ENCODE measurements around the gene KIF7. TPM values are rescaled to one million over a fixed set of nuclear protein-coding genes. Genes with fewer than 3 reads are reported as not detected.

KIF7 gene
- total RNA-seq, 1 experiment from 2014 or later, result 2.1 TPM

DNA sequence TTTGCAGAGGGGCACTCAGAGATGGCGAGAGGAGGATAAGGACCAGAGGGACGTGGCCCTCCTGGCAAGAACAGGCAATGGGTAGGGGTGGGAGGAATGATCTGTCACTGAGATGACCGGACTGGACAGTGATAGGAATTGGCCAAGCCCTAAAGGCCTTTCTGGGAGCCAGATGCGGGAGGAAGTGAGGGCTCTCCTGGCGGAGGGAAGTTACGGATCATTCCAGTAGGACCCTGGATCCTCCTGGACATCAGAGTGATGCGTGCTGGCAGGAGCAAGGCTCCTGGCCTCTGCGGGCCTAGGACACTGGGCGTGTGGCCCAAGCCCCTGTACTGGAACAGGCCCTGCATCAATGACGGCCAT, 23.4 kb downstream of the KIF7 start:
- DNase-seq (ENCODE audit: low read depth, low spot score), result no peak
- in situ Hi-C loops (cut with HindIII; ENCODE audit: low pct_unique_long_range_greater_than_20kb, low sequenced_read_pairs), result no loop called here

DNA sequence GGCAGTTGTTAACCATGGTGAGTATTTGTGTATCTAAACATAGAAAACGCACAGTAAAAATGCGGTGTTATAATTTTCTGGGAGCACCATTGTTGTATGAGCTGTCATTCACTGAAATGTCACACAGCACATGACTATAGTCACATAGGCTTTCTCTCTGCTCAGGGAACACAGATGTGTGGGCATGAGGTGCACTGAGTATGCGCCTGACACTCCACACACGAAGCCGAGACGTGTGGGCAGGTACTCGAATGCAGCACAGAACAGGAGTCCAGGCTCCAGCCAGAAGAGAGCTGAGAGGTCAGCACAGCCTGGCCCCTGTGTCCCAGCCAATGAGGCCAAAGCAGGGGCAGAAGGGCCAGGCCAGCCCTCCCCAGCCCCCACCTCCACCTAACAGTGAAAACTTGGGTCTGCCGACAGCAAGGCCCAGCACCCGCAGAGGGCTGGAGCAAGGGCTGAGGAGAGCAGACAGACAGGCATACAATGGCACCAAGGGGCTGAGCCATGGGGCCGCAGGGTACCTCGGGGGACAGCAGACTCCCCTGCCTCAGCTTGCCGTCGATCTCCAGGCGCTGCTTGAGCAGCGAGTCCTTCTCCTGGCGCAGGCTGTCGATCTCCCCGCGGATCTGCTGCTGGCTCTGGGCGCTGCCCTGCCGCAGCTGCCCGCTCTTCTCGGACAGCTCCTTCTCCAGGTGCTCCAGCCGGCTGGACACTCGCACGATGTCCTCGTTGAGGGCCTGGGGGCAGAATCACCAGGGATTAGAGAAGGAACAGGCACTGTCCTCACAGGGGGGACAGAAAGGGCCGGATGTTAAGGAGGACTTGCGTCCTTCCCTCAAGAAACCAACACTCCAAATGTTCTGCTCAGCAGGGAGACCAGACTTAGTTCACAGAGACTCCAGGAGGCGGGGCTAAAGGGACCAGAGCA, 24.0 kb downstream of the KIF7 start:
- no peak for DNase-seq (ENCODE audit: low read depth, low spot score)
- in situ Hi-C loops (cut with HindIII; ENCODE audit: low pct_unique_long_range_greater_than_20kb, low sequenced_read_pairs), result no loop called here

DNA sequence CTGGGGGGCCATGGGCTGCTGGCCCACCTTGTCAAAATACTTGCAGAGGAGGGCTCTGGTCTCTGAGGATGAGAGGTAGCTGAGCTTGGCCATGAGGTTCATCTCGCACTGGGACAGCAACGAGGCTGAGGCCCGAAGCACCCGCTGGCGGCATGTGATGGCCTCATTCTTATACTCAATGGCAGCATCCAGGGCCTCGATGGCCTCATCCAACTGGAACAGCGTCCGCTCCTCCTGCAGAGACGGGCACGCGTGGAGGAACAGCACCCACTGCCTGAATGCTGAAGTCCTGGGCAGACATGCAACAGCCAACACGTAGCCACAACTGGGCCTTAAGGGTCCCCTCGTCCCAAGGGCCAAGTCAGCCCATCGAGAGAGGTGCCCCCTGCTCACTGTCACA, 25.0 kb downstream of the KIF7 start:
- no peak for DNase-seq (ENCODE audit: low read depth, low spot score)
- in situ Hi-C loops (cut with HindIII; ENCODE audit: low pct_unique_long_range_greater_than_20kb, low sequenced_read_pairs), result no loop called here

DNA sequence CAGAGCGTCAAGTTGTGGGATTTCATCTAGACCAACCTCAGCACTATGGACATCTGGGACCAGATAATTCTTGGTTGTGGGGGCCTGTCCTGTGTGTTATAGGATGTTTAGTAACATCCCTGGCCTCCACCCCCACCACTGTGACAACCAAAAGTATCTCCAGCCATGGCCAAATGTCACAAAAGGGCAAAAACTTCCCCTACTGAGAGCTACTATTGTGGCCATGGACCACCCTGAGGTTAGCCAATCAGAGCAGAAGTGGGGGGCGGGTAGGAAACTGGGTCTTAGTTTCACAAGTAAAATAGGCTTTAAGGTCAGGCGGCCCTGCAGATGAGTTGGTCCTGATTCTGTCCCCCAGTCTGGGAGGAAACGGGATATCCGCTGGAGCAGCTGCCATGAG, 25.4 kb downstream of the KIF7 start:
- no peak for DNase-seq (ENCODE audit: low read depth, low spot score)
- in situ Hi-C loops (cut with HindIII; ENCODE audit: low pct_unique_long_range_greater_than_20kb, low sequenced_read_pairs), result no loop called here

DNA sequence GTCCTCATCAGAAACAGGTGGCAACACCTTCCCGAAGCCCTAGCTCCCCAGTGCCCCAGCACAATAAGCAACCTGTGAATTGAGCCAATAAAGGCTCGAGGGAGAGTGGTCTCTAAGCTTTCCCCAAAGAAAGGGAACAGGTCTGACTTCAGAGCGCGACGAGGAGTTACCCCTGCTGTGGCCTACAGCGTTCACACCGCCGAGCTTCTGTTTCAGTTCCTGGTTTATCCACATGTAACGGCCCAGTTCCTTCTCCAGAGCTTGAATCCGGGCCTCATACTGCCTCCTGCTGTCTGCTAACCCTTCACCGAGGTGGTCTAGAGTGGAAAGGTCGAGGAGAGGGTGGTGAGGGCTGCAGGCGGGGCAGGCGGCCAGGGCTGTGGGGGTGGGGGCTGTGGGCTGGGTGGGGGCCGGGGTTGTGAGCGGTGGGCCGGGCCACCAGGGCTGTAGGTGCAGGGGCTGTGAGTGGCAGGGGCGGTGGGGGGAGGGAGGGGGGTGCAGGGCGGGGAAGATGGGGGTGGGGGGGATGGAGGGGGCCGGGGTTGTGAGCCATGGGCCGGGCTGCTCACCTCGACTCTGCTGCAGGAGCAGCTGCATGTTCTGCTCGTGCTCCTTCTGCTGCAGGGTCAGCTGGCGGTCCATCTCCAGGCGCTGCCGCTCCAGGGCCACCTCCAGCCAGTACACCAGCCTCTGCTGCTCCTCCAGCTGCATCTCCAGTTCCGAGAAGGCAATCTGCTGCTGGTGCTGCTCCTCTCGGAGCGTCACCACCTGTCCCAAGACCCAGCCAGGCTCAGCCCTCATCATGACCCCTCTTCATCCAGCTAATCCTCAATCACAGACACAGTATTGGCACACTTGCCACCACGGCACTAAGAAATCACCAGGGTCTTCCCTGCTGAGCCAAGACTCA, 26.2 kb downstream of the KIF7 start:
- in situ Hi-C loops (cut with HindIII; ENCODE audit: low pct_unique_long_range_greater_than_20kb, low sequenced_read_pairs), result no loop called here
- DNase-seq (ENCODE audit: low read depth, low spot score), result no peak

DNA sequence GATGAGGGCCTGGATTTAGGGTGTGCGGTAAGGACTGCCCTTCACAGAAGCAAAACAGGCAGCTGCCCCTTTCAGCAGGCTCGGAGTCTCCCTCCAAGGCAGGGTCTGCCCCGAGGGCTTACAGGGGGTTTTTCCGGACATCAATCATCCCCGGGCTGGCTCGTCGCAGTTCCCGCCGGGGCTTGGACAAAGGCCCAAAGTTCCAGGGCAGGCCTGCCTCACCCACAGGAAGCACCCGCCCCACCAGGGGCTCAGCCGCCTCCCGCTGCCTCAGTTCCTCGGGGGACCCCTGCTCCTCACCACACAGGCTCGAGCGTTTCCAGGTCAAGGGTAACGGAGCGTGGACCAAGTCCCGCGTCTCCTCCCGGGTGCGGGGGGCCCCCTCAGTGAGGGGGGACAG, 27.0 kb downstream of the KIF7 start:
- DNase-seq (ENCODE audit: low read depth, low spot score), result no peak
- in situ Hi-C loops (cut with HindIII; ENCODE audit: low pct_unique_long_range_greater_than_20kb, low sequenced_read_pairs), result no loop called here

DNA sequence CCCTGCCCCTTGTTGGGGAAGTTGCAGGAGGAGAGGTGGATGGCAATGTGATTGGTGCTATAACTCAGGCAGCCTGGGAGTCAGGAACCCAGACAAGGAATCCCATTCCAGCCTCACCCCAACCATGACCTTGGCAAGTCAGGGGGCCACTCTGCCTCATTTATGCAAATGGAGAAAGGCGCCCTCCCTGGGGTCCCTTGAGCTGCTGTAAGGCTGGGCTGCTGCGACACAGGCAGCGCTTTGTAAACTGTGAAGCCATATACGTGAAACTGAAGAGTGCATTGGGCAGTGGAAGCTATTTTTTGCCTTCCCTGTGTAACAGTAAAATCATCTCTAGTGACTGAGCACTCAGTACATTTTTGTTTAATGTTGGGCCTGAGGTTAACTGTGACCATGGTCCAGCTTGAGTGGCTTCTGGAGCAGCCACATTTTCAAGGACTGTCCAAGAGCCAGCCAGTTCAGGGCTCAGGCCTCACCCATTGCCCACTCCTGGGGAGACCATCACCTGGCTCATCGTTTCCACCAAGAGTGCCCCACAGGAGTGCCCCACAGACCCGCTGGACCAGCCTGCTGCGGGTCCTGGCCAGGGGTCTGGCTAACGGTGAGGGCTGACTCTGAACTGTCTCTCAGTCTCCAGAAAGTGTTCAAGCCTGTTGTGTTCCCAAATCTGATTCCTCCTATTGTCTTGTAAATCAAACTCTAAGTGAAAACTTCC, 27.9 kb downstream of the KIF7 start:
- in situ Hi-C loops (cut with HindIII; ENCODE audit: low pct_unique_long_range_greater_than_20kb, low sequenced_read_pairs), result no loop called here

DNA sequence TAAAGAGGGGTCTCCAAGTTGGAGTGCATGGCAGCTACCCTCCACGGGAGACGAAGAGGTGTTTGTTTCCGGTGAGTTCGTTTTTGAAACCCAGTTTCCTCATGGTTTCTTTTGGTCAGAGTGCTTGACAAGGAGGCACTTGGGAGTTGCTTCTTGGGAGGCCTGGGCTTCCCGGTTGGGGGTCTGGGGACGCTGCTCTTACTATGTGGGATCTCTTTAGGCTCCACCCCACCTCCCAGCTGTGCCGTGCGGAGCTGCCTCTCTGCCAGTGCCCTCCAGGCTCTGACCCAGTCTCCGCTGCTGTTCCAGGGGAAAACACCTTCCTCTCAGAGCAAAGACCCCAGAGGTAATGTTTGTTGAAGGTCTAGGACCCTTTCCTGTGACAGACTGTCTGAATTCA, 29.6 kb downstream of the KIF7 start:
- no peak for DNase-seq (ENCODE audit: low read depth, low spot score)
- in situ Hi-C loops (cut with HindIII; ENCODE audit: low pct_unique_long_range_greater_than_20kb, low sequenced_read_pairs), result no loop called here

More for the DNA sequence above, 27.9 kb downstream of the KIF7 start:
- DNase-seq (ENCODE audit: low read depth, low spot score), result no peak

DNA sequence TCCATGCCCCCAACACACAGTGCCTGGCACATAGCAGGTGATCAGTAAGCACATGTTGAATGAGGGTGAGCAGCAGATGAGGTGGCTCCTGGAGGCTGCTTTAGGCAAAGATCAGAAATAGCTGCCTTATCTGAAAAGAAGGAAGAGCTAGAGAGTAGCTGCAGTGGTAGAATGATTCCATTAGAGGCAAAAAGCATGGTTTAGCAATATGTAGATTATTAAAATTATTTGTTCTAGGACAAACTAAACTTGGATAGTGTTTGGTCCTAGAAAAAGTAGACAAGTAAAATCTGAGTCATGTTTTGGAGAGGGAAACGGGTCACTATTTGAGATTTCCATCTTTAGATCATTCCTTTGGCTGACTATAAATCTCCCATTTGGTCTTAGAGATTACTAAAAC, 32.1 kb downstream of the KIF7 start:
- in situ Hi-C loops (cut with HindIII; ENCODE audit: low pct_unique_long_range_greater_than_20kb, low sequenced_read_pairs), result no loop called here
- no peak for DNase-seq (ENCODE audit: low read depth, low spot score)

DNA sequence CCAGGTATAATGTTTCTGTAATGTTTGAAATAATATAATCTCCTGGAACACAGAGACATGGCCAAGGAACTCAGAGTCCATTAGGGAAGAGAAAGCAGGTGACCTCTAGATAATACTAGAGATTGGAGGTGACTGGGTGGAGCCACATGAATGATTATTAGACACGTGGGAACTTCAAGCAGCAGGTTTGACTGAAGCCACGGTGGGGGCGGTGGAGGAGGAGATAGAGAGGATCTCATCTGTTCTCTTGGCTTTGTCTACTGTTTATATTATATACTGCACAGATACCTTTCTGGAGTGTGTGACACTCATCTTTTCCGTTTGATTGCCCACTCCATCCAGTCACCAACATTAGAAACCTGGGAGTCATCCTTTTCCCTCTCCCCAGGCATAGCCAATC, 33.7 kb downstream of the KIF7 start:
- no peak for DNase-seq (ENCODE audit: low read depth, low spot score)
- in situ Hi-C loops (cut with HindIII; ENCODE audit: low pct_unique_long_range_greater_than_20kb, low sequenced_read_pairs), result no loop called here

DNA sequence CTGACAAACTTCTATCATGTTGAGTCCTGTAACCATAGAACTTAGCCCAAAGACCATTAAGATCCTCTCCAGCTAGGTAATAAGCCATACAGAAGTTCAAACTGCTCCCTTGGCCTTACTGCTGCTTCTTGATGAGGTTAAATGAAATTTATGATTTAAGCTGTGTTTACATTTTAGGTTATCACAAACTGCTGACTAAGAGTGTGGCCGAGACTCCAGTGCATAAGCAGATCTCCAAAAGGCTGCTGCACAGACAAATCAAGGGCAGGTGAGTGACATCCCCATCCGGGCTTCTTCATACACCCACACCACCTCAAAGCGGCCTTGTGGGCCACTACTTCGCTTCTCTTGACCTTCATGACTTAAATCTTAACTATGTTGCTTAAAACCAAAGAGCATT, 39.0 kb downstream of the KIF7 start:
- DNase-seq (ENCODE audit: low read depth, low spot score), result no peak
- in situ Hi-C loops (cut with HindIII; ENCODE audit: low pct_unique_long_range_greater_than_20kb, low sequenced_read_pairs), result no loop called here

DNA sequence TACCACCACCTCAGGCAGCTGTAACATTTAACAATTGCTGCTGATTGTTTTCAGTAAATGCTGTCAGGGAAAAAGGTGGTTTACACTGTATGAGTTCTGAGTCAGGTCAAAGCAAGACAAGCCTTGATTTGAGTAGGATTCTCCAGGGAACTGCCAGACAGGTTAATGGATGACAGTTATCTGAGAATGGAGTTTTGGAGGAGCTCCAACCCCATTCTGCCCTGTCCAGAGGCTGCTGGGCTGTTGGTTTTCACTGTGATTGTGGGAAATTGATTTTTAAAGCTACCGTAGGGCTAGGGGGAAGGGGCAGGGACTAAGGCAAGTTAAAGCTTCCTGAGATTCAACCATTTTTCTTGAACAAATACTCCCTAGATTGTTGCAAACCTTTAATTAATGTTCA, 40.1 kb downstream of the KIF7 start:
- in situ Hi-C loops (cut with HindIII; ENCODE audit: low pct_unique_long_range_greater_than_20kb, low sequenced_read_pairs), result no loop called here
- no peak for DNase-seq (ENCODE audit: low read depth, low spot score)

DNA sequence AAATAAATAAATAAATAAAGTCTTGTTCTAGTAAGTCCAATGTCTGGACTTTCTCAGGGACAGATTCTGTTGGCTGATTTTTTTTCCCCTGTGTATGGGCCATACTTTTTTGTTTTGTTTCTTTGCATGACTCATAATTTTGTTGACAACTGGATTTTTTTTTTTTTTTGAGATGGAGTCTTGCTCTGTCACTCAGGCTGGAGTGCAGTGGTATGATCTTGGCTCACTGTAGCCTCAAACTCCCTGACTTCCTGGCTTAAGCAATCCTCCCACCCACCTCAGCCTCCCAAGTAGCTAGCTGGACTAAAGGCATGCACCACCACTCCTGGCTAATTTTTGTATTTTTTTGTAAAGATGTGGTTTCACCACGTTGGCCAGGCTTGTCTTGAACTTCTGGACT, 41.1 kb downstream of the KIF7 start:
- in situ Hi-C loops (cut with HindIII; ENCODE audit: low pct_unique_long_range_greater_than_20kb, low sequenced_read_pairs), result no loop called here
- DNase-seq (ENCODE audit: low read depth, low spot score), result no peak

DNA sequence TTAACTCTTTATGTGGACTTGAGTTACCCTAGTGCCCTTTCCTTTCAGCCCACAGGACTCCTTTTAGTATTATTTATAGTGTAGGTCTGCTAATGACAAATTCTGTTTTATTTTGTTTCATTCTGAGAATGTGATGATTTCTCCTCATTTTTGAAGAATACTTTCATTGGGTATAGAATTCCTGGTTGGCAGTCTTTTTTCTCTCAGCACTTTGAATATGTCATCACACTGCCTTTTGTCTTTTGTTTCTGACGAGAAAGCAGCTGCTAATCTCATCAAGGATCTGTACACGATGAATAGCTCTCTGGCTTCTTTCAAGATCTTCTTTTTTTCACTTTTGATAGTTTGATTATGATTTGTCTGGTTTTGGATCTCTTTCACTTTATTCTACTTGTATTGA, 42.2 kb downstream of the KIF7 start:
- in situ Hi-C loops (cut with HindIII; ENCODE audit: low pct_unique_long_range_greater_than_20kb, low sequenced_read_pairs), result no loop called here
- DNase-seq (ENCODE audit: low read depth, low spot score), result no peak

DNA sequence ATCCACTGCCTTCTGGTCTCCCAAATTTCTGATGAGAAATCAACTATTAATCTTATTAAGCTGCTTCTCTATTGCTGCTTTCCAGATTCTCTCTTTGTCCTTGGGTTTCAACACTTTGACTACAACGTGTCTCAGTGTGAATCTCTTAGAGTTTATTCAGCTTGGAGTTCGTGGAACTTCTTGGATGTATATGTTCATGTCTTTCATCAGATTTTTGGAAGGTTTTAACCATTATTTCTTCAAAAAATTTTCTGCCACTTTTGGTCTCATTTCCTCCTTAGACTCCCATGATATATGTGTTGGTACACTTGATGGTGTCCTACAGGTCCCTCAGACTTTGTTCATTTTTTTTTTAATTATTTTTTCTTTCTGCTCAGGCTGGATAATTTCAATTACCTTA, 44.0 kb downstream of the KIF7 start:
- no peak for DNase-seq (ENCODE audit: low read depth, low spot score)
- in situ Hi-C loops (cut with HindIII; ENCODE audit: low pct_unique_long_range_greater_than_20kb, low sequenced_read_pairs), result no loop called here

DNA sequence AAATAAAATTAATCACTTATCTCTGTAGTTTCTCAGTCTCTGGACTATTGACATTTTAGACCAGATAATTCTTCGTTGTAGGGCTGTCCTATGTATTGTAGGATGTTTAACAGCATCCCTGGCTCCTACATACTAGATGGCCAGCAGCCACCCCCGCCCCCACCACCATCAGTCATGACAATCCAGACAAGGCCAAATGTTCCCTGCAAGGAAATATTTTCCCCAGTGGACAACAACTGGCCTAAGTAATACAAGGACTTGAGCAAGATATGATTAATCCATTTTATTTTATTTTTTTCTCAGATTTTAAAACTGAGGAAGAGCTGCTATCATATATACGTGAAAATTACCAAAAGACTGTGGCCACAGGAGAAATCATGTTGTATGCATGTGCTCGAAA, 56.2 kb downstream of the KIF7 start:
- in situ Hi-C loops (cut with HindIII; ENCODE audit: low pct_unique_long_range_greater_than_20kb, low sequenced_read_pairs), result no loop called here
- DNase-seq (ENCODE audit: low read depth, low spot score), result no peak

DNA sequence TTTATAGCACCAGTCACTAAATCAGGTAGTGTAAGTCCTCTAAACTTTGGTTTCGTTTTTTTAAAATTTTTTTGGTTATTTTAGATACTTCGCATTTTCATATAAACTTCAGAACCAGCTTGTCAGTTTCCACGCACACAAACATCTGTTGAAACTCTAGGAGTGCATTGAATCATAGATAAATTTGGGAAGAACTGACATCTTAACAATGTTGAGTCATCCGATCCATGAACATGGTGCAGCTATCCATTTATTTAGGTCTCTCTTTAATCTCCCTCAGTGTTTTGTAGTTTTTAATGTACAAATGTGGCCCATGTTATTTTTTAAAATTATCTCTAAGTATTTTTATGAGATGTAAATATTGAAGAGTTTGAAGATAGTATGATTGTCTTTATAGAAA, 62.2 kb downstream of the KIF7 start:
- in situ Hi-C loops (cut with HindIII; ENCODE audit: low pct_unique_long_range_greater_than_20kb, low sequenced_read_pairs), result no loop called here
- DNase-seq (ENCODE audit: low read depth, low spot score), result no peak

DNA sequence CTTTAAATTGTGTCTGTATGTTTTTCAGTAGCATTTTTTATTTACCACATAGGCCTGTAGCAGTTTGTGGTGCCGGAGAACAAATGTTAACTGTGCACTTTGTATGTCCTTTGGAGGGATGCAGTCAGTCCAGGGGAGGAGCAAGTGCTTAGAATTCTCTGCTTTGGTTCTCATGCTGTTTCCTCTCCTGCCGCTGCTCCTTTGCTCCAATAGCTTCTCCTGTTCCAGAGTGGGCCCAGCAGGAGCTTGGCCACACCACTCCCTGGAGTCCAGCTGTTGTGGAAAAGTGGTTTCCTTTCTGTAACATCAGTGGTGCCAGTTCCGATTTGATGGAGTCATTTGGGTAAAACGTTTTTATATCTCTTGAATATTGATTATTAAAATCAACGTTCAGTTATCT, 63.4 kb downstream of the KIF7 start:
- in situ Hi-C loops (cut with HindIII; ENCODE audit: low pct_unique_long_range_greater_than_20kb, low sequenced_read_pairs), result no loop called here

More for the DNA sequence above, 63.4 kb downstream of the KIF7 start:
- peak; percentile 9 for DNase-seq (ENCODE audit: low read depth, low spot score)

Data from SK-MEL-5 (cell line).